Esophagus muscularis mucosa (tissue), 3 donors: ENCODE results near the gene PRR7.

ENCODE experiments used
- CTCF ChIP-seq, 3 experiments: fragments of 200-600 bp in 2 of 3; fragments of 450-650 bp in 1 of 3; sonication (generic) in 2 of 3; IDR thresholded peaks; one replicate each; pipeline ENCODE4 v1.5.1; 2017 to 2019; ENCODE audit warnings: antibody characterized with exemption in 3 of 3, mild to moderate bottlenecking in 2 of 3, moderate library complexity in 1 of 3
- POLR2A ChIP-seq: fragments of 450-650 bp; IDR thresholded peaks from one replicate; pipeline ENCODE4 v1.6.1; 2017; ENCODE audit warnings: antibody characterized with exemption, moderate library complexity, mild to moderate bottlenecking, low read depth

DNA sequence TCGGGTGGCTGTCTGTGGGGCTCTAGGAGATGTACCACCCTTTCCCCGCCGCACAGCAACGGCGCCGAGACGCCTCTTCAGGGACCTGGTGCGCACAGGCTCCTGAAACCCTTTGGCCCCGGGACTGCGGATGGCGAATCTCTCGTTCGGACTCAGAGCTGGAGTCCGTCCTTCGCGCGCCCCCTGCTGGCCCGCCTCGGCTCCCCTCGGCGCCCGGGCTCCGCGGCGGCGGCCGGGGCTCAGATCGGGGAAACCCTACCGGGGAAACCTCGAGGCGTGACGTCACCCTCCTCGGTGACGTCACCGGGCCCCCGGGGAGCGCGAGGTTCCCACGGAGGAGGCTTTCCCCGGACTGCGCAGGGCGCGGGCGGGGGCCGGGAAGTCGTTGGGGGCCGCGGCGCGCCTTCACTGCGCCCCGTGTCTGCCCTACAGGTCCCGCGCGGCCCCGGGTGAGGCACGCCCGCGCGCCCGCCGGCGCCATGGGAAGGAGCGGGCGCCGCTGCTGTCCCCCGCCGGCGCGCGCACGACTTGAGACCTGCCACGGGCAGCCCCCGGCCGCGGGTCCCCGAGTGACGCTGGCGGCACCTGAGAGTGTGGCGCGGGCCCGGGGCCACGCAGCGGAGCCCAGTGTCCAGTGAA, 7.9 kb downstream of the PRR7 start:
- TF ChIP-seq CTCF (IDR thresholded peaks at IDR 0.05) = peak in 2 of 3 experiments; percentile 93 to 95
- TF ChIP-seq POLR2A = no peak
